Stimulated activated CD8-positive, alpha-beta memory T cell treated with anti-CD3 and anti-CD28 coated beads, Interleukin-15, amount 100 ng/mL, for 48 hours (primary cell): ENCODE results near the gene ART4.

Experiments
- DNase-seq, 2 donors: peaks; one replicate each; pipeline ENCODE4 v3.0.0-alpha.2; 2020; ENCODE audit warnings: low read depth in 2 of 2

Gene ART4

GRCh38 chr12:14850929-14851663 lies 7.8 kb upstream of the ART4 start:
- DNase-seq = no peak

DNA sequence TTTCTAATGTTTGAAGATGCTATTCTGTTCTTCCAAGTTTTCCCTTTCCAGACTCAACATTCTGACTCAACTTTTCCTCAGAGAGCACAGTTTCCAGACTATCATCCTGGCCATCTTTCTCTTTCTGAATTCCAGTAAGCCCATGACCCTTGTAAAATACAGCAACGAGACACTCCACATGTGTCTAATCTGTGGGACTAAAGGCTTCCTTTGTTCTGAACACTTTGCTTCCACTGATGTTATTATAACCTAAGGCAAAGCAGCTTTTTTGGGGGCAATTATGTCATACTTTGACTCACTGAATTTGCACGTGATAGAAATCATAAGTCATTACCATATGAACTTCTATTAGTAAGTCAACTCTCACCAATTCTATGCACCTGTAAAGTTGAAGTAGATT lies 6.3 kb upstream of the ART4 start:
- no peak for DNase-seq

DNA sequence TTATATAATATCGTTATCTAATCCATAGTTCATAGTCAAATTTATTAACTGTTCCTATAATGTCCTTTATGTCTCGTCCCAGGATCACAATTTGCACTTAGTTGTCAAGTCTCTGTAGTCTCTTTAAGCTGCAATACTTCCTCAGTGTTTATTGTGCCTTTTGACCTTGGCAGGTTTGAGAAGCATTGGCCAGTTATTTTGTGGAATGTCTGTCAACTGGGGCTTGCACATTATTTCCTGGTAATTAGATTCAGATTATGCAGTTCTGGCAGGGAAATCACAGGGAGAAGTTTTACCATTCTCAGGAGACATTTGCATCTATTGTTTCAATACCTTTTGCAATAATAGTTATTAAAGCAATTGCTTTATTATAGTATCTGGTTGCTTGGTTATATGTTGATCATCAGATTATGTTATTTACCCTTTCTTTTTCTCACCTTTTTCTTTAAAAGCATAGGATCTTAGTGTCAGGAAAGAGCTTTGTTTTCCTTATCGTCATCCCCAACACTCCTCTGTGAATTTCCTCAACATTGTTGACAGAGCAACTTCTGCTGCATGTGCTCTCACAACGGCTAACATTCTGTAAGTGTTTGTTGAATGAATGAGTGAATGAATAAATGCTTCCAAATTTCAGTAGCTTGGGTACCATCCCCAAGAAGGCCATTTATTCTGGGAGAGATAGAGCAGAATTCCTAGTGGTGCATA lies 3.7 kb upstream of the ART4 start:
- no peak for DNase-seq

DNA sequence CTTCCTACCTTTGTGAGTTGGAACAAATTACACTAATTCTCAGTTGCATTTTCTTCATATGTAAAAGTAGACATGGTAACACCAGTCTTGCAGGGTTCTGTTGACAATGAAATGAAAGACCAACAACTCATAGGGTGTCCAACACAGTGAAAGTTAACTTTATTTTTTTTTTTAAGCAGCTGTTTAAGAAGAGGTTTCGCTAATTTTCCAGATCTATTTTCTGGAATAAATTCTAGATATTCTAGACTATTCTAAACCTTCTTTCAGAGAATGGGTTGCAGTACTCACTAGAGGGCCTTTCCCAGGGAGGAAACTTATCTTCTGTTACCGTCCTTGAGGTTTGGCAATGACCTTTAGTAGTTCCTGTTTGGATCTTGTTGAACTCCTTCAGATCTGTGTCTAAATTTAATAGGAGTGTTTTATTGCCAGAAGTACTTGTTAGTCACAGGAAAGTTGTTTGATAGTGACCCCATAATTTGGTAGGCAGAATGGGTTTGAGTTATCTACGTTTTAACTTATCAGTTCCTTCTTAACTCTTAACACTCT lies 2.8 kb upstream of the ART4 start:
- DNase-seq = no peak

DNA sequence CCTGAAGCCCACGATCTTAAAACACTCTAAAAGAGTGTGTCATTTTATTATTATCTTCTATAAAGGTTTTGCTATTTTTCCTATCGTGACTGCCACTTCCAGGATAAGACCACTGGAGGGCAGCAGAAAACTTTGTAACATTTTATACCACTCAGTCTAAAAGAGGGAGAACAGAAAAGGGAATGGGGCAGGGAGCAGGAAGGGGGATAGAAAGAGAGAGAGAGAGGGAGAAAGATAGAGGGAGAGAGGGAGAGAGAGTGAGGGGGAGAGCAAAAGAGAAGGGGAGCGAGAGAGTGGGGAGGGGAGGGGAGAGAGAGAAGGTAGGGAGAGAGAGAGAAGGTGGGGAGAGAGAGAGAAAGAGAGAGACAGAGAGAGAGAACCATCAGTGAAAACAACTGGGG lies 2.0 kb upstream of the ART4 start:
- no peak for DNase-seq

GRCh38 chr12:14844401-14844800 lies 1.1 kb upstream of the ART4 start:
- no peak for DNase-seq

- DNase-seq = no peak
These were observed 1.0 kb downstream of the ART4 start for GRCh38 chr12:14842315-14842714.

DNA sequence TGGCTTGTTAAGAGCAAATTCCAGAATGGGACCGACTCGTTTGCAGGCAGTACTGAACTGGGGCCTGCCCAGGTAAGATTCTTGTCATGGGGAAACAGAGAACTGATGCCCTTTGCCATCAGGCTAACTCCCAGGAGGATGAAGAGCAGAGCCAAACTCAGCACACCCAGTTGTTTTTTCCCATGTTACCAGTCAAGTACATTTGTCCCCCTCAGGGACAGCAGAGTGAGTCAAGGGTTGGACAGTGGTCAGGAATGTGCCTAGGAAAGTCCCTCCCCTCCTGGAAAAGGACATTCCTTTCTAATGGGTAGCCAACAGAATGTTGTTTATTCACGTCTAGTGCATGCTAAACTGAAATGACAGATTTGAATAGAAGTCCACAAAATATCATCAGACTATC lies 1.6 kb downstream of the ART4 start:
- DNase-seq = no peak

DNA sequence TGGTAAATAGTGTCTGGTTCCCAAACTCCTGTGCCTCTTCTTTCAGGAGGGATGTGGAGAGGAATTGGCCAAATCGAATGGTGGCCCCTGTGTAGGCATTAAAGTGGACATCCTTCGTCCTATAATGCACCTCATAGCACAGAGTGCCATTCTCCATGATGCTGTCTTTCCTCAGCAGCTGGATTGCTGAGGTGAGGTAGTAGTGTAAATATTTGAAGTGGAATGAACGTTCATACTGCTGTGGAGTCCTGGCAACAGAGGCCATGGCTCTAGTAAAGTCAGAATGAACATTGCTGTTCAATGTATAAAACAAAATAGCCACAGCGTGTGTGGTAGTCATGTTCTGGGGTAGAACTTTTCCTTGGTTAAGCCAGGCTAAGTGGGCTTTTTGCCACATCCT lies 2.7 kb downstream of the ART4 start:
- DNase-seq = no peak

GRCh38 chr12:14839262-14839661 lies 4.1 kb downstream of the ART4 start:
- DNase-seq = no peak

GRCh38 chr12:14836336-14837210 lies 6.8 kb downstream of the ART4 start:
- no peak for DNase-seq

DNA sequence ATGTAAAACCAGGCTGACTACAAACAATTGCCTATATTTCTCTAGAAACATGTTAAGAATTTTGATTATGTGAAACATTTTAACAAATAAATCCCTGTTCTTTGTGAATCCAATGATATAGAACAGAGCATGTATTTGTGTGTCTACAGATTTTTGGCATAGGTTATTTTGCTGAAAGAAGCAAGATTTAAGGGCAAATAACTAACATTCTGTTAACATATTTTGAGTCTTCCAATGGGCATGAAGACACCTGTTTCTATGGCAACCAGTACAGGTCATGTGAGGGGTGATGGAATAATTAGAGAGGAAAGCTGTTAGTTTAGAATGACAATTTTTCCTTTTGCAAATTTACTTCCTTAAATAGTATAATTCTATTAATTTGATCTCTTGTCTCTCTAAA lies 8.8 kb downstream of the ART4 start:
- no peak for DNase-seq

DNA sequence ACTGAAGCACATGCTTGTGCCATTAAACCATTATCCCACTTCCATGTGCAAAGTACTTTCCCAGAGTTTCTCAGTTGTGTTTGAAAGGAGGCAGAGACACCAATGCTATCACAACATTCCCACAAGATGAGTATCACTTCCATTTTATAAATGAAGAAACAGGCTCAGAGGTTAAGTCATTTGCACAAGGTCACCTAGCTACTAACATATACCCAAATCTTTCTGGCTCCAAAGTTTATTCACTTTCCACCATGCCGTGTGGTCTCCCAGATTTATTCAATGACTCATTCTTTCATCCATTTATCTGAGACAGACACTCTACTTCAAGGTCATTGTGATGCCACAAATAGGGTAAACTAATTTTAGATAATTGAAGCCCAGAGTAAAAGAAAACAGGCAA lies 9.4 kb downstream of the ART4 start:
- DNase-seq = no peak

DNA sequence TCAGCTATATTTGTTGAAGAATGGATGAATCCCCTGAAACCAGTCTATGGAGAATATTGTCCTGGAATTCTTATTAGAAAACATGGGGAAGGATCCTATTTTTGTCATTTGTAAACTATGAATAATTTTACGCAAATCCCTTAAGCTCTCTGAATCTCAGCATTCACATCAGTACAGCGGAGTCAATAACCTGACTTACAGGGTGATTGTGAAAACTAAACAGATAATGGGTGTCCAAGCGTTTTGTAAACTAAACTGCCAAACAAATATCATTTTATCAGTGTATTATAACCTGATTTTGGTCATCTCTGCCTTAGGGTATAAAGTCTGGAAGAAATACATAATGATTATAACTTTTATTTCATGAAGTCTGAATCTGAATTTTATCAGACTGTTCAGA lies 10.0 kb downstream of the ART4 start:
- no peak for DNase-seq

GRCh38 chr12:14828892-14829291 lies 14.4 kb downstream of the ART4 start:
- DNase-seq = no peak

DNA sequence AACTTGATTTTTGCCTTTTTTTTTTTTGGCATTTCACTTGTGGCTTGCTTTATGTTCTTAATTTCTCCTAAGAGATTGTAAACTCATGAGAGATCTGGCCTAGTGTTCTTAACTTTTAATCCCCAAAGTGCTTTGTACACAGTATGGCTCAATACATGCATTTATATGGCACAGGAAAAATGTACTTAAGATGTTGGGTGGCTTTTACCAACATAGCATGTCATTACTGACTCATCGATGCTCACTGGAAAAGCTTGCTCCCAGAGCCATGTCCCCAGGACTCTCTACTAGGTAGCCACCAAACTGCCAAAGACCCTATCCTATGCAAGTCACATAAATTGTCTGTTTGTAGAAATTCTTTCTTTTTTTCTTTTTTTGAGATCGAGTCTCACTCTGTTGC lies 16.3 kb downstream of the ART4 start:
- no peak for DNase-seq

- no peak for DNase-seq
These were observed 16.8 kb downstream of the ART4 start for GRCh38 chr12:14826491-14826890.

- no peak for DNase-seq
These were observed 18.1 kb downstream of the ART4 start for GRCh38 chr12:14825256-14825655.

GRCh38 chr12:14824012-14824634 lies 19.2 kb downstream of the ART4 start:
- no peak for DNase-seq

GRCh38 chr12:14814014-14814413 lies 29.3 kb downstream of the ART4 start, which contains the start of gene SMCO3:
Gene SMCO3, minus strand, starts transcription at chr12:14814182. Its CDS starts 7,502 bp downstream, at chr12:14806680.
- DNase-seq = no peak

DNA sequence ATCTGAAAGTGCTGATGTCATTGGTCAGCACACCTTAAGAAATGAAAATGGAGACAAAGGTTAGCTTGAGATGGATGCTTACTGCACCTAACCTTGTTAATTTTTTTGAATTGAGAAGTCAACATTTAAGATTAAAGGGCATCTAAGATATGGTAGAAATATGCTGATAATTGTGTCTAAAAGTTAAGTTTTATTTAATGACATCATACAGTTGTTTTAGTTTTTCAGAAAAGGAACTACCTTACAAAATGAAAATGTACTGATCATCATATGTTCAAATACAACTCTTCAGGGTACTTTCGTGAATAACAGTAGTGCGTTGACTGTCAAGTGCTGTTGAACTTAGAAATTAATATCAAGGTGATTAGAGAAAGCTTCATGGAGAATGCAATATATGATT lies 31.8 kb downstream of the ART4 start:
- DNase-seq = no peak
